ENCODE measurements around the gene PDZD8.

DNA sequence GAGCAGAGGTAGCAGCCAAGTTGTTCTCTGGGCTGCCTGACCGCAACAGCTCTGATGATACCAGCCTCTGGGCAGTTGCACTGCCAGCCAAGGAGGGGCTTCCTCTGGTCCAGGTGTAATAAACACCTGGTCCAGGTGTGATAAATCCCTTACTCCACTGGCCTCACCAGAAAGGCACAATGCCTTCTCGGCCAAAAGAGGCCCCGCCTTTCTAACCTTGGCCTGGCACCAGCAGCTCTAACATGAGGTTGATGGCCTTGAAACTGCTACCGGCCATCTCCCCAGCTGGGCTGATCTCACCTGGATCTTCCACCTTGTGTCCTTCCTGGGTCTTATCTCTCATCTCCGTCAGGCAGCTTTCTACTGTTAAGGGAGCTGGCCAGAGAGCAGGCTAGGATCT is 45.5 kb upstream of the PDZD8 start:
- TF ChIP-seq, protein P1, sequence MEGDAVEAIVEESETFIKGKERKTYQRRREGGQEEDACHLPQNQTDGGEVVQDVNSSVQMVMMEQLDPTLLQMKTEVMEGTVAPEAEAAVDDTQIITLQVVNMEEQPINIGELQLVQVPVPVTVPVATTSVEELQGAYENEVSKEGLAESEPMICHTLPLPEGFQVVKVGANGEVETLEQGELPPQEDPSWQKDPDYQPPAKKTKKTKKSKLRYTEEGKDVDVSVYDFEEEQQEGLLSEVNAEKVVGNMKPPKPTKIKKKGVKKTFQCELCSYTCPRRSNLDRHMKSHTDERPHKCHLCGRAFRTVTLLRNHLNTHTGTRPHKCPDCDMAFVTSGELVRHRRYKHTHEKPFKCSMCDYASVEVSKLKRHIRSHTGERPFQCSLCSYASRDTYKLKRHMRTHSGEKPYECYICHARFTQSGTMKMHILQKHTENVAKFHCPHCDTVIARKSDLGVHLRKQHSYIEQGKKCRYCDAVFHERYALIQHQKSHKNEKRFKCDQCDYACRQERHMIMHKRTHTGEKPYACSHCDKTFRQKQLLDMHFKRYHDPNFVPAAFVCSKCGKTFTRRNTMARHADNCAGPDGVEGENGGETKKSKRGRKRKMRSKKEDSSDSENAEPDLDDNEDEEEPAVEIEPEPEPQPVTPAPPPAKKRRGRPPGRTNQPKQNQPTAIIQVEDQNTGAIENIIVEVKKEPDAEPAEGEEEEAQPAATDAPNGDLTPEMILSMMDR (IDR thresholded peaks at IDR 0.05; ENCODE audit: low read length) = no peak
- no peak for TF ChIP-seq EZH2 (IDR thresholded peaks at IDR 0.05; ENCODE audit: borderline replicate concordance, low read length)

Measured in OCI-LY1 (cell line).